ENCODE data around the gene AKT3.

The AKT3 gene

DNA sequence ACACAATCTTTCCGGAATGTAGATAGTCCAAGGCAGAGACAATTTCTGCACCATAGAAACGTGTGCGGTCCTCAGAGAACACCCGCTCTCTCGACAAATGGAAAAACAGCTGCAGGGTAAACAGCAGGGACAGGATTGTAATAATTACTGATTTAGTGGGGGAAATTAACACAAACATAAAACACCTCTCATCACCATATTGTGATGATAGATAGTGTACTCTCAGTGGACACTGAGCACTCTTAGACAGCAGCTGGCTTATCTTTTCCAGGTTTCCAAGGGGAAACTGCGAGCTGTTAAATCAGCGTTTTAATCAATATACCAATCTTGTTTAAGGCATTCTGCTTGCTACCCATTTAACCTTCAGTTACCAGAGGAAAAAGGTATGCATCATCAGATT lies 277.1 kb downstream of the AKT3 start:
- TF ChIP-seq, protein P1, sequence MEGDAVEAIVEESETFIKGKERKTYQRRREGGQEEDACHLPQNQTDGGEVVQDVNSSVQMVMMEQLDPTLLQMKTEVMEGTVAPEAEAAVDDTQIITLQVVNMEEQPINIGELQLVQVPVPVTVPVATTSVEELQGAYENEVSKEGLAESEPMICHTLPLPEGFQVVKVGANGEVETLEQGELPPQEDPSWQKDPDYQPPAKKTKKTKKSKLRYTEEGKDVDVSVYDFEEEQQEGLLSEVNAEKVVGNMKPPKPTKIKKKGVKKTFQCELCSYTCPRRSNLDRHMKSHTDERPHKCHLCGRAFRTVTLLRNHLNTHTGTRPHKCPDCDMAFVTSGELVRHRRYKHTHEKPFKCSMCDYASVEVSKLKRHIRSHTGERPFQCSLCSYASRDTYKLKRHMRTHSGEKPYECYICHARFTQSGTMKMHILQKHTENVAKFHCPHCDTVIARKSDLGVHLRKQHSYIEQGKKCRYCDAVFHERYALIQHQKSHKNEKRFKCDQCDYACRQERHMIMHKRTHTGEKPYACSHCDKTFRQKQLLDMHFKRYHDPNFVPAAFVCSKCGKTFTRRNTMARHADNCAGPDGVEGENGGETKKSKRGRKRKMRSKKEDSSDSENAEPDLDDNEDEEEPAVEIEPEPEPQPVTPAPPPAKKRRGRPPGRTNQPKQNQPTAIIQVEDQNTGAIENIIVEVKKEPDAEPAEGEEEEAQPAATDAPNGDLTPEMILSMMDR (IDR thresholded peaks at IDR 0.05): no peak
- H3K27ac ChIP-seq: no peak overlapping the region
- no peak overlapping the region for H3K4me3 ChIP-seq
- no peak for DNase-seq (ENCODE audit: low spot score)

DNA sequence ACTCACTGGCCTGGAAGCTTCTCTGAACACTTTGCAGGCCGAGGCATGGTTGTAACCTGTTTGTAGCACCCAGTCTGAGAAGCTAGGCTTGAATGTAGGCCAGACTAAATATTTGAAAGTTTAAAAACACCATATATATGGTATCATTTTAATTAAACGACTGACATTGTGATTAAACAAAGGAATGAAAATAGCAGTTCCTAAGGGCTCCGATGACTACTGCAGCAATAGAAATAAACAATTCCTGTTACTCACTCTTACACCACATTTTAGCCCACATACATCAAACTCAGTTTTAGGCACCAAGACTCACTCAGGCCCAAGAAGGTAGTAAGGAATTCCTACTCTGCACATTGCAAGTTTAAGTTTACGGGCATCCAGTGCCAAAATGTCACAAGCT lies 281.2 kb downstream of the AKT3 start:
- no peak overlapping the region for H3K4me3 ChIP-seq
- no peak for DNase-seq (ENCODE audit: low spot score)
- no peak overlapping the region for H3K27ac ChIP-seq
- TF ChIP-seq, protein P1 (IDR thresholded peaks at IDR 0.05): no peak

DNA sequence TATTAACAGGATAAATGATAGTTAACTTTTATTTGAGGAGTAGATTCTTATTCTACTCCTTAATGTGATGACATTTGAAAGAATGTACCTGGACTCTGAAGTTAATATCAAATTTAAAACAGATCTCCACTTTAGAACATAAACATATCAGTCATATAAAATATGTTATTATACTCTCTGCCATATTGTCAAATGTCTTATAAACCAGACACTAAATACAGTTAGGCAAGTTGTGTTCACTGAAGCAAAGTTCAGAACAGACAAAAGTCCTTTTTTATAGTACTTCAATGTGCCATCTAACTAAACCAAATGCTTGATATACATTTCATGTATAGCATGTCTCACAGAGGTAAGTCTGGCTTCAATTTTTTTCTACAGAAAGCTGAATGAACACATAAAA lies 285.2 kb downstream of the AKT3 start:
- Histone ChIP-seq H3K27ac (no peak overlapping the region), H3K4me3 (no peak overlapping the region)
- TF ChIP-seq, protein P1 (IDR thresholded peaks at IDR 0.05): no peak
- no peak for DNase-seq (ENCODE audit: low spot score)

DNA sequence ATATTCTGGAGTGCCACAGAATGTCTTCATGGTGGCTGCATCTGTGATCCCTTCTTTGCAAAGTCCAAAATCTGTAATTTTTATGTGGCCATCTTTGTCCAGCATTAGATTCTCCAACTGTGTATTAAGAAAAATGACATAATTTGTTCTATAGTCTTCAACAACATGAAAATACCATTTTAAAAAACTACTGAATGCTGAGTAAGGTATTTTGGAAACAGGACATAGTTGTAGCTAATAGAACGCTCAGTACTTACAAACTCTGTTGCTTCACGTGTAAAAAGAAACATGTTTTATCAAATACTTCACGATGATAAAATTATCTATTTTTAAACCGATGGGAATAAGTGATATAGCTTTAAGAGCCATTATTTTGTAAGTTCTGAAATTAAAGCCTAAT lies 286.3 kb downstream of the AKT3 start:
- DNase-seq (ENCODE audit: low spot score): no peak
- TF ChIP-seq, protein P1 (IDR thresholded peaks at IDR 0.05): no peak
- no peak overlapping the region for H3K27ac ChIP-seq
- no peak overlapping the region for H3K4me3 ChIP-seq

DNA sequence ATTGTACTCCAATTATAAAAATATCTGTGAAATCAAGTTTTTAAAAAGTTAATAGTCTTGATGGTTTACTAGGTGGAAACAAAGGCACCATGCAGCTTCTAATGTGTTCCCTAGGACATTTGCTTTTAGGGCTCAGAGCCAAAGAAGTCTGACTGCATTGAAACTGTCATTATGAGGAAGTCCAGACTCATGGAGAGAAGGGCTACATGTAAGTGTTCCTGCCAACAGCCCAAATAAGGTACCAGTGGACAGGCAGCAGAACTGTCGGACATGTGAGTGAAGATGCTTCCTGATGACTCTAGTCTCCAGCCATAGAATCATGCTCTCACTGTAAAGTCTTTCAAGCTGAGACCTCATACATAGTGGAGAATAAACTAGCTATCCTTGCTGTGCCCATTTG lies 287.6 kb downstream of the AKT3 start:
- TF ChIP-seq, protein P1 (IDR thresholded peaks at IDR 0.05): no peak
- DNase-seq (ENCODE audit: low spot score): no peak
- no peak overlapping the region for H3K27ac ChIP-seq
- no peak overlapping the region for H3K4me3 ChIP-seq

DNA sequence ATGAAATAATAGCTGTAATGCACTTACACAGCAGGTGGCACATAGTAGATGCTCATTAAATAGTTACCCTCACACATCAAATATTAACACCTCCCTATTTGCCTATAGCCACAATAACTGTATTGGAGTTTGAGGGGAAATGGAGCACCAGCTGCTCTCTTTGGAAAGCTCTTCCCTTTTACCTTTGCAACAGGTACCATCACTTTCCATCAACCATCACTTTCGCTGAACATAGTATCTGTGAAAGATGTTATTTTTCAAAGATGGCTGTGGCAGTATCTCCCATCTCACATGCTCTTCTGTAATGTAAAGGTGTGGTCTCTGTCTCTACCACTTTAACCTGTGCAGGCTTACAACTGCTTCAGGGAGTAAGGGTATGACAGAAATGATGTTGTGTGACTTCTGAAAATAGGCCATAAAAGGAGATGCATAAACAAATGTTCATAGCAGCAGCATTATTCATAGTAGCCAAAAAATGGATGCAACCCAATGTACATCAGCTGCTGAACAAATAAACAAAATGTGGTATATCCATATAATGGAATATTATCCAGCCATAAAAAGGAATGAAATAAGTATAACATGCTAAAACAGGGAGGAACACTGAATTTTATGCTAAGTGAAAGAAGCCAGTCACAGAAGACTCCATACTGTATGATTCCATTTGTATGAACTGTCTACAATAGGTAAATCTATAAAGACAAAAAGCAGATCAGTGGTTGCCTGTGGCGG lies 288.3 kb downstream of the AKT3 start:
- H3K4me3 ChIP-seq: no peak overlapping the region
- no peak for DNase-seq (ENCODE audit: low spot score)
- TF ChIP-seq, protein P1 (IDR thresholded peaks at IDR 0.05): no peak
- H3K27ac ChIP-seq: no peak overlapping the region

DNA sequence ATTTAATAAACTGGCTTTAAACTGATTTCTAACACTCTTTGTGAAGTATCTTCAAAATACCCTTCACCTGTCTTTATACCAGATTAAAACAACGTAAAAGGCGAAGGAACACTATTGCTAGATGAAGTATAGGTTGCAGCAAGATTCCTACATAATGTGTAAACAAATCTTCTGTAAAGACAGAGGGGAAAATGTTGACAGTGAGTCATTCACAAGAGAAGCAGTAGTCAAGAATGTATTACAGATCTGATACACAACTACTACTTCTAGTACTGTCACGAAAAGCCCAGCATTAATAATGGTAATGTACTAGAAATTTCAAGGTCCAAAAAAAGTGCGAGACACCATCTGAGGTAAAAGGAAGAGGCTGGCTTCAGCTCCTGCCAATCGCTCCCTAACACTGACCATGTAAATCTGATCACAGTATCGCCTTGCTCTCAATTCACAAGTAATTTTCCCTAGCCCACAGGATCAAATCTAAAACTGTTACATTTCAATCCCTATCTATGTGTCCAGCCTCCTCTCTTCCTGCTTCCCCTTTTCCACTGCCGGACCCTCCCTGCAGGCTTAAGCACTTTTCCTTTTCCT lies 290.4 kb downstream of the AKT3 start:
- no peak overlapping the region for H3K4me3 ChIP-seq
- TF ChIP-seq, protein P1 (IDR thresholded peaks at IDR 0.05): no peak
- no peak overlapping the region for H3K27ac ChIP-seq
- no peak for DNase-seq (ENCODE audit: low spot score)
